GM10266 (cell line): ENCODE data around the gene ST6GAL2.

Experiments used
- DNase-seq: peaks from one replicate; pipeline ENCODE4 v3.0.0; 2012; ENCODE audit errors: extremely low spot score
- CTCF ChIP-seq: IDR thresholded peaks from 2 replicates; pipeline ENCODE4 v1.5.1; 2012; ENCODE audit warnings: mild to moderate bottlenecking, low read depth; ENCODE audit not compliant: control insufficient read depth, insufficient read depth; ENCODE audit errors: missing control alignments

ST6GAL2 gene

GRCh38 chr2:106781196-106781595 lies 104.8 kb downstream of the ST6GAL2 start:
- TF ChIP-seq CTCF = no peak

GRCh38 chr2:106771811-106772210 lies 114.2 kb downstream of the ST6GAL2 start:
- no peak for TF ChIP-seq CTCF
- DNase-seq = no peak

More at GRCh38 chr2:106781196-106781595, 104.8 kb downstream of the ST6GAL2 start:
- no peak for DNase-seq

DNA sequence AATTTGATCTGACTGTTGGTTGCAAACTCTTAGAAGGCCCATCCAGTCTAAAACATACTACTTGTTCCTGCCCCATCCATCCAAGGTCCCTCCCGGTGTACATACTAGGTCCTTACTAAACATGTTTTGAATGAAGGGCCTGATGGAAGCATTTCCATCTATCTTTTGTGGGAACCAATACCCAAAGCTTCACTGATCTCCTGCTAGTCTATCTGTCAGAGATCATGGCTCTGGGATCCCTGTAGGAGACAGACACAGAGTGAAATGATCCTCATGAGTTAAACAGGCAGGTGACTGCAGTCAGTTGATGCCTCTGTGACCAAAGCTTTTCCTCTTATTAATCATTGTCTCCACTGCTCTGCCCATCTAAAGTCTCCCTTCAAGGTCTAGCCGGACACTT lies 115.0 kb downstream of the ST6GAL2 start:
- no peak for DNase-seq

GRCh38 chr2:106764614-106765013 lies 121.4 kb downstream of the ST6GAL2 start:
- TF ChIP-seq CTCF = no peak

More for the DNA sequence above, 115.0 kb downstream of the ST6GAL2 start:
- TF ChIP-seq CTCF = no peak

GRCh38 chr2:106759966-106760365 lies 126.0 kb downstream of the ST6GAL2 start:
- TF ChIP-seq CTCF = no peak
- no peak for DNase-seq

More at GRCh38 chr2:106764614-106765013, 121.4 kb downstream of the ST6GAL2 start:
- DNase-seq = no peak

GRCh38 chr2:106758901-106759497 lies 127.0 kb downstream of the ST6GAL2 start:
- no peak for TF ChIP-seq CTCF
- DNase-seq = no peak
